ENCODE results near the gene ZNG1F.
"Not testable (repeated sequence)": the region's sequence is repeated elsewhere in the genome, so short reads cannot be mapped to it uniquely, and the experiment has no call there.

ZNG1F gene

GRCh38 chr9:41119719-41120118 is 69.4 kb downstream of the ZNG1F start:
- H3K4me2 ChIP-seq (ENCODE audit: low read length); H4K20me1 ChIP-seq (ENCODE audit: insufficient read depth, low read length); H2AFZ ChIP-seq (ENCODE audit: low read length); H3K4me1 ChIP-seq (ENCODE audit: insufficient read depth, low read length, severe bottlenecking); H3K9ac ChIP-seq (ENCODE audit: low read length); H3K4me3 ChIP-seq (ENCODE audit: low read depth, low read length, poor library complexity, severe bottlenecking); H3K27ac ChIP-seq (ENCODE audit: low read depth, low read length, poor library complexity, severe bottlenecking); H3K79me2 ChIP-seq (ENCODE audit: insufficient read depth, low read length); H3F3A ChIP-seq (ENCODE audit: insufficient read depth, low read length); H3K27me3 ChIP-seq (ENCODE audit: insufficient read depth, low read length); H3K9me3 ChIP-seq (ENCODE audit: low read length); H3K9me2 ChIP-seq (ENCODE audit: low read depth, low read length); H3K36me3 ChIP-seq (ENCODE audit: insufficient read depth, low read length): not testable (repeated sequence)

GRCh38 chr9:41119311-41119710 is 69.8 kb downstream of the ZNG1F start:
- H3K27me3 ChIP-seq (ENCODE audit: insufficient read depth, low read length); H4K20me1 ChIP-seq (ENCODE audit: insufficient read depth, low read length); H3K4me2 ChIP-seq (ENCODE audit: low read length); H3K9me2 ChIP-seq (ENCODE audit: low read depth, low read length); H3F3A ChIP-seq (ENCODE audit: insufficient read depth, low read length); H3K9me3 ChIP-seq (ENCODE audit: low read length); H3K79me2 ChIP-seq (ENCODE audit: insufficient read depth, low read length); H3K27ac ChIP-seq (ENCODE audit: low read depth, low read length, poor library complexity, severe bottlenecking); H2AFZ ChIP-seq (ENCODE audit: low read length); H3K4me1 ChIP-seq (ENCODE audit: insufficient read depth, low read length, severe bottlenecking); H3K4me3 ChIP-seq (ENCODE audit: low read depth, low read length, poor library complexity, severe bottlenecking); H3K9ac ChIP-seq (ENCODE audit: low read length); H3K36me3 ChIP-seq (ENCODE audit: insufficient read depth, low read length): not testable (repeated sequence)

GRCh38 chr9:41113348-41113747 is 75.8 kb downstream of the ZNG1F start:
- not testable (repeated sequence) for H4K20me1 ChIP-seq (ENCODE audit: insufficient read depth, low read length); H3K9ac ChIP-seq (ENCODE audit: low read length); H3K27me3 ChIP-seq (ENCODE audit: insufficient read depth, low read length); H3F3A ChIP-seq (ENCODE audit: insufficient read depth, low read length); H3K27ac ChIP-seq (ENCODE audit: low read depth, low read length, poor library complexity, severe bottlenecking); H3K9me3 ChIP-seq (ENCODE audit: low read length); H3K4me3 ChIP-seq (ENCODE audit: low read depth, low read length, poor library complexity, severe bottlenecking); H3K4me2 ChIP-seq (ENCODE audit: low read length); H3K4me1 ChIP-seq (ENCODE audit: insufficient read depth, low read length, severe bottlenecking); H3K79me2 ChIP-seq (ENCODE audit: insufficient read depth, low read length); H3K36me3 ChIP-seq (ENCODE audit: insufficient read depth, low read length); H3K9me2 ChIP-seq (ENCODE audit: low read depth, low read length); H2AFZ ChIP-seq (ENCODE audit: low read length)

- not testable (repeated sequence) for H3K36me3 ChIP-seq (ENCODE audit: insufficient read depth, low read length)
Observed at GRCh38 chr9:41111414-41111813, 77.7 kb downstream of the ZNG1F start.

GRCh38 chr9:41110913-41111312 is 78.2 kb downstream of the ZNG1F start:
- not testable (repeated sequence) for H3K27me3 ChIP-seq (ENCODE audit: insufficient read depth, low read length)

More at GRCh38 chr9:41111414-41111813, 77.7 kb downstream of the ZNG1F start:
- not testable (repeated sequence) for H3K9me3 ChIP-seq (ENCODE audit: low read length); H3K4me3 ChIP-seq (ENCODE audit: low read depth, low read length, poor library complexity, severe bottlenecking); H3K4me2 ChIP-seq (ENCODE audit: low read length); H3K9ac ChIP-seq (ENCODE audit: low read length); H3K79me2 ChIP-seq (ENCODE audit: insufficient read depth, low read length); H4K20me1 ChIP-seq (ENCODE audit: insufficient read depth, low read length); H3K9me2 ChIP-seq (ENCODE audit: low read depth, low read length); H2AFZ ChIP-seq (ENCODE audit: low read length); H3K4me1 ChIP-seq (ENCODE audit: insufficient read depth, low read length, severe bottlenecking); H3K27ac ChIP-seq (ENCODE audit: low read depth, low read length, poor library complexity, severe bottlenecking); H3K27me3 ChIP-seq (ENCODE audit: insufficient read depth, low read length); H3F3A ChIP-seq (ENCODE audit: insufficient read depth, low read length)

GRCh38 chr9:41109253-41109652 is 79.9 kb downstream of the ZNG1F start:
- H3K9me3 ChIP-seq (ENCODE audit: low read length); H3K4me1 ChIP-seq (ENCODE audit: insufficient read depth, low read length, severe bottlenecking): not testable (repeated sequence)

More at GRCh38 chr9:41110913-41111312, 78.2 kb downstream of the ZNG1F start:
- not testable (repeated sequence) for H3K4me1 ChIP-seq (ENCODE audit: insufficient read depth, low read length, severe bottlenecking); H3K4me2 ChIP-seq (ENCODE audit: low read length); H3F3A ChIP-seq (ENCODE audit: insufficient read depth, low read length); H3K4me3 ChIP-seq (ENCODE audit: low read depth, low read length, poor library complexity, severe bottlenecking); H3K9me3 ChIP-seq (ENCODE audit: low read length); H3K9me2 ChIP-seq (ENCODE audit: low read depth, low read length); H3K27ac ChIP-seq (ENCODE audit: low read depth, low read length, poor library complexity, severe bottlenecking); H3K79me2 ChIP-seq (ENCODE audit: insufficient read depth, low read length); H2AFZ ChIP-seq (ENCODE audit: low read length); H3K36me3 ChIP-seq (ENCODE audit: insufficient read depth, low read length); H4K20me1 ChIP-seq (ENCODE audit: insufficient read depth, low read length); H3K9ac ChIP-seq (ENCODE audit: low read length)

GRCh38 chr9:41108816-41109215 is 80.3 kb downstream of the ZNG1F start:
- H3K27me3 ChIP-seq (ENCODE audit: insufficient read depth, low read length); H4K20me1 ChIP-seq (ENCODE audit: insufficient read depth, low read length); H3K4me1 ChIP-seq (ENCODE audit: insufficient read depth, low read length, severe bottlenecking); H3K4me3 ChIP-seq (ENCODE audit: low read depth, low read length, poor library complexity, severe bottlenecking); H3K9me2 ChIP-seq (ENCODE audit: low read depth, low read length); H3K9me3 ChIP-seq (ENCODE audit: low read length); H3F3A ChIP-seq (ENCODE audit: insufficient read depth, low read length); H3K79me2 ChIP-seq (ENCODE audit: insufficient read depth, low read length); H3K27ac ChIP-seq (ENCODE audit: low read depth, low read length, poor library complexity, severe bottlenecking); H3K4me2 ChIP-seq (ENCODE audit: low read length); H3K36me3 ChIP-seq (ENCODE audit: insufficient read depth, low read length); H3K9ac ChIP-seq (ENCODE audit: low read length); H2AFZ ChIP-seq (ENCODE audit: low read length): not testable (repeated sequence)

More at GRCh38 chr9:41109253-41109652, 79.9 kb downstream of the ZNG1F start:
- not testable (repeated sequence) for H3K4me2 ChIP-seq (ENCODE audit: low read length); H3K27ac ChIP-seq (ENCODE audit: low read depth, low read length, poor library complexity, severe bottlenecking); H3K36me3 ChIP-seq (ENCODE audit: insufficient read depth, low read length); H4K20me1 ChIP-seq (ENCODE audit: insufficient read depth, low read length); H3K79me2 ChIP-seq (ENCODE audit: insufficient read depth, low read length); H3K27me3 ChIP-seq (ENCODE audit: insufficient read depth, low read length); H2AFZ ChIP-seq (ENCODE audit: low read length); H3F3A ChIP-seq (ENCODE audit: insufficient read depth, low read length); H3K9me2 ChIP-seq (ENCODE audit: low read depth, low read length); H3K9ac ChIP-seq (ENCODE audit: low read length); H3K4me3 ChIP-seq (ENCODE audit: low read depth, low read length, poor library complexity, severe bottlenecking)

- not testable (repeated sequence) for H3K4me2 ChIP-seq (ENCODE audit: low read length); H4K20me1 ChIP-seq (ENCODE audit: insufficient read depth, low read length); H3K27ac ChIP-seq (ENCODE audit: low read depth, low read length, poor library complexity, severe bottlenecking); H3K9me3 ChIP-seq (ENCODE audit: low read length); H3K27me3 ChIP-seq (ENCODE audit: insufficient read depth, low read length); H3K36me3 ChIP-seq (ENCODE audit: insufficient read depth, low read length); H3K9ac ChIP-seq (ENCODE audit: low read length); H3K4me3 ChIP-seq (ENCODE audit: low read depth, low read length, poor library complexity, severe bottlenecking); H3K9me2 ChIP-seq (ENCODE audit: low read depth, low read length); H3K79me2 ChIP-seq (ENCODE audit: insufficient read depth, low read length); H3F3A ChIP-seq (ENCODE audit: insufficient read depth, low read length); H2AFZ ChIP-seq (ENCODE audit: low read length); H3K4me1 ChIP-seq (ENCODE audit: insufficient read depth, low read length, severe bottlenecking)
Observed at GRCh38 chr9:41106472-41107116, 82.5 kb downstream of the ZNG1F start.
